Breast epithelium (tissue), 3 donors: ENCODE measurements around the gene AVPR2.

Experiments
- CTCF ChIP-seq, 3 donors: fragments of 450-650 bp; IDR thresholded peaks; one replicate each; pipeline ENCODE4 v1.5.1; 2016 to 2017; ENCODE audit warnings: antibody characterized with exemption in 3 of 3, mild to moderate bottlenecking in 3 of 3, moderate library complexity in 3 of 3
- POLR2A ChIP-seq: fragments of 450-650 bp; IDR thresholded peaks from one replicate; pipeline ENCODE4 v1.6.1; 2016; ENCODE audit warnings: antibody characterized with exemption, mild to moderate bottlenecking, moderate library complexity
- POLR2AphosphoS5 ChIP-seq, 3 donors: sonication (generic); formaldehyde crosslinking; IDR thresholded peaks; one replicate each; pipeline ENCODE4 v1.6.1; 2017; ENCODE audit warnings: antibody characterized with exemption in 3 of 3

DNA sequence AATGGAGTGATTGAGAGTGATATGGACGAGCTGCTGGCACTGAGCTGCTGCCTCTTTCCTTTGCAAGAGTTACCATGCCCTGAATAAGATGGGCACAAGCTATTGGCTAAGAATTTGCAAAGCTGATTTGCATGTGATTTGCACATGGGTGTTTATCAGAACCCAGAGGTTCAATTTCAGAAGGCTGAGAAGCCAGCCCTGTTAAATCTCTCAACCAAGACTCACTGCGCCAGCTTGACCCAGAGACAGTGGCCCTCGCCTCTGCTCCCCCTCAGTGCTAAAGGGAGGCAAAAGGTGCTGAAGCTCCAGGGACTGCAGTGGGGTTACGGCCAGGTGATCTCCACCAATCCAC, 20.9 kb downstream of the AVPR2 start:
- TF ChIP-seq CTCF (IDR thresholded peaks at IDR 0.05), result no peak
- TF ChIP-seq POLR2A, result no peak
- no peak for TF ChIP-seq POLR2AphosphoS5 (IDR thresholded peaks at IDR 0.05)
